ENCODE data around the gene IQCE.

IQCE gene

GRCh38 chr7:2570021-2570420 is 11.2 kb downstream of the IQCE start:
- TF ChIP-seq CTCF (IDR thresholded peaks at IDR 0.05): no peak

GRCh38 chr7:2571409-2571808 is 12.6 kb downstream of the IQCE start:
- no peak for TF ChIP-seq CTCF (IDR thresholded peaks at IDR 0.05)

- TF ChIP-seq CTCF (IDR thresholded peaks at IDR 0.05): no peak
Measured at GRCh38 chr7:2572101-2572842, 13.5 kb downstream of the IQCE start.

GRCh38 chr7:2573761-2574160 is 15.0 kb downstream of the IQCE start:
- no peak for TF ChIP-seq CTCF (IDR thresholded peaks at IDR 0.05)

GRCh38 chr7:2575046-2575732 is 16.4 kb downstream of the IQCE start:
- no peak for TF ChIP-seq CTCF (IDR thresholded peaks at IDR 0.05)

- TF ChIP-seq CTCF (IDR thresholded peaks at IDR 0.05): no peak
Measured at GRCh38 chr7:2575733-2576340, 17.1 kb downstream of the IQCE start.

GRCh38 chr7:2576742-2577491 is 18.1 kb downstream of the IQCE start:
- no peak for TF ChIP-seq CTCF (IDR thresholded peaks at IDR 0.05)
